KMS-11 (cell line): ENCODE results near the gene TBX6.

Source experiments
- H2AFZ ChIP-seq: fragments of 200-600 bp; sonication (generic); 2 replicates; pipeline ENCODE4 v1.6.1; 2016; ENCODE audit warnings: antibody characterized with exemption, mixed run types, low read depth
- H3K27ac ChIP-seq: fragments of 200-600 bp; sonication (generic); 2 replicates; pipeline ENCODE4 v1.6.1; 2016; ENCODE audit warnings: mild to moderate bottlenecking, mixed run types
- H3K27me3 ChIP-seq: fragments of 200-600 bp; sonication (generic); 2 replicates; pipeline ENCODE4 v1.6.1; 2017; ENCODE audit warnings: mild to moderate bottlenecking, low read depth, mixed run types, moderate library complexity; ENCODE audit not compliant: insufficient read depth
- H3K36me3 ChIP-seq: fragments of 200-600 bp; sonication (generic); 2 replicates; pipeline ENCODE4 v1.6.1; 2017; ENCODE audit warnings: mild to moderate bottlenecking, mixed run types; ENCODE audit not compliant: insufficient read depth
- H3K4me1 ChIP-seq: fragments of 200-600 bp; sonication (generic); 2 replicates; pipeline ENCODE4 v1.6.1; 2016; ENCODE audit warnings: mild to moderate bottlenecking, low read depth, mixed run types; ENCODE audit not compliant: poor library complexity, severe bottlenecking
- H3K4me2 ChIP-seq: fragments of 200-600 bp; sonication (generic); 2 replicates; pipeline ENCODE4 v1.7.0; 2016; ENCODE audit warnings: mild to moderate bottlenecking, mixed run types
- H3K4me3 ChIP-seq: fragments of 200-600 bp; sonication (generic); IDR thresholded peaks from 2 replicates; pipeline ENCODE4 v1.6.1; 2017; ENCODE audit warnings: low read depth, low read length, mixed read lengths; ENCODE audit not compliant: insufficient read depth
- H3K79me2 ChIP-seq: fragments of 200-600 bp; sonication (generic); 2 replicates; pipeline ENCODE4 v1.6.1; 2016; ENCODE audit warnings: low read depth, mixed run types; ENCODE audit not compliant: insufficient read depth
- H3K9ac ChIP-seq: fragments of 200-600 bp; sonication (generic); 2 replicates; pipeline ENCODE4 v1.6.1; 2016; ENCODE audit warnings: mild to moderate bottlenecking, mixed run types
- H4K20me1 ChIP-seq: fragments of 200-600 bp; sonication (generic); 2 replicates; pipeline ENCODE4 v1.6.1; 2016; ENCODE audit warnings: mild to moderate bottlenecking, mixed run types; ENCODE audit not compliant: insufficient read depth
- CTCF ChIP-seq: fragments of 200-600 bp; sonication (generic); conservative IDR thresholded peaks from 2 replicates; pipeline ENCODE4 v1.6.1; 2017; ENCODE audit warnings: low read depth, mild to moderate bottlenecking, antibody characterized with exemption, low read length, moderate library complexity, mixed read lengths

TBX6 gene

GRCh38 chr16:30087181-30087898 lies 4.4 kb downstream of the TBX6 start:
- TF ChIP-seq CTCF = no peak
- Histone ChIP-seq H3K9ac (no peak overlapping the region), H3K27me3 (no peaks in the 10 kb centered on the region), H2AFZ (no peak overlapping the region), H3K79me2 (no peaks in the 10 kb centered on the region), H3K27ac (no peak overlapping the region), H3K4me2 (no peak overlapping the region), H4K20me1 (no peaks in the 10 kb centered on the region), H3K4me1 (peaks cover 12% of the 10 kb centered on the region), H3K36me3 (no peaks in the 10 kb centered on the region), H3K4me3 (no peak overlapping the region)

DNA sequence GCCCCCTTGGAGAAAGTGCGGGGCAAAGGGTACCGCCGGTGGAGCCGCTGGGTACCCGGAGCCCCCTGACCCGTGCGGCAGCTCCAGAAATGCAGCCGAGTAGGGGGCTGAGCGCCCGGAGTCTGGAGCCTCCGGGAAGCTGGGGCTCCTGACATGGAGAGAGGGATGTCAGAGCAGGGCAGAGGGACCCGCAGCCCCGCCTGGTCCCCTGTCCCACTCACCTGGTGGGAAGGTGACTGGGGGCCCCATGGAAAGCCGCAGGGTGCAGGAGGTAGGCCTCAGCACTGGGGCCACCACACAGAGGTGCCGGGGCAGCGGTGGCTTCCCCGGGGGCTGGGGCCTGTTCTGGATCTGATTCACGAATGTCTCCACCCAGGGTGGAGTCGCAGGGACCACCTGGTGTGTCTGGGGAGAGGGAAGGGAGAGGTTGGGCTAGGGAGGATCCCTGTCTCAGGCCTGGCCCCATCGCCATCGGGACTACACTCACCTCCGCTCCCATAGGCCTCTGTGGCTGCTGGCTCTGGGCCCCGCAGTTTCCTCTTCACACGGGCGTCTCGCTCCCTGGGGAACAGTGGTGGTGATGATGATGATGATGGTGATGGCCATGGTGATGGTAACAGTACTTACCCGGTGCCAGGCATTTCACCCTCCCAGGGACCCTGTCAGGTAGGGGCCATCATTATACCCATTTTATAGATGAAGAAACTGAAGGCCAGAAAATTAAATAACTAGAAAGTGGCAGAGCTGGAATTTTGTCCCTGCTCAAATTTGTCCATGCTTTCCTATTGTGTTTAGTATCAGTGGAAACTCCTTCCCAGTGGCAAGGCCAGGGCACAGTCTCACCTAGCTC lies 5.2 kb downstream of the TBX6 start:
- Histone ChIP-seq H4K20me1 (no peaks in the 10 kb centered on the region), H3K4me1 (peaks cover 12% of the 10 kb centered on the region), H2AFZ (no peak overlapping the region), H3K9ac (no peak overlapping the region), H3K27ac (no peak overlapping the region), H3K4me2 (no peak overlapping the region), H3K36me3 (no peaks in the 10 kb centered on the region), H3K4me3 (no peak overlapping the region), H3K79me2 (no peaks in the 10 kb centered on the region), H3K27me3 (no peaks in the 10 kb centered on the region)
- no peak for TF ChIP-seq CTCF

- Histone ChIP-seq H4K20me1 (no peaks in the 10 kb centered on the region), H2AFZ (no peak overlapping the region), H3K36me3 (no peaks in the 10 kb centered on the region; the same call in 1 of the 2 replicates), H3K4me3 (no peak overlapping the region), H3K4me2 (no peak overlapping the region), H3K27me3 (no peaks in the 10 kb centered on the region), H3K27ac (no peak overlapping the region), H3K9ac (no peak overlapping the region), H3K4me1 (peaks cover 7% of the 10 kb centered on the region), H3K79me2 (no peaks in the 10 kb centered on the region; the same call in 1 of the 2 replicates)
- no peak for TF ChIP-seq CTCF
Observed at GRCh38 chr16:30085820-30086219, 5.9 kb downstream of the TBX6 start.

DNA sequence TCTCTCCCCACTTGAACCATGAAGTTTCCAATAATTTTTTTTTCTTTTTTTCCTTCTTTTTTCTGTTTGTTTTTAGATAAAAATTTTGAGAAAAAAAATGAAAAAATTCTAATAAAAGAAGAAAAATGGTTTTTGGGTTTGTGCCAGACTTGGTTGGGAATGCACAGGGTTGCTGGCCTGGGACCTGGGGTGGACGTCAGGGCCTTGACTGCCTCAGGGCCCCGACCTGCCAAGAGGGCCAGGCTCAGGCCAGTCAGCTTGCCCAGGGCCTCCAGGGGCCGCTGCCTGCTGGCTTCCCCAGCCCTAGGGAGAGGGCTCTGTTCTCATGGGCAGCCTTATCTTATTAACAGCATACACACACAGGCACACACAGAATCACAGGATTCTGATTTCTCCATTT lies 6.5 kb downstream of the TBX6 start:
- H3K4me3 ChIP-seq = no peak overlapping the region
- no peak overlapping the region for H3K4me2 ChIP-seq
- no peaks in the 10 kb centered on the region; the same call in 1 of the 2 replicates for H3K79me2 ChIP-seq
- no peaks in the 10 kb centered on the region; the same call in 1 of the 2 replicates for H3K36me3 ChIP-seq
- no peak overlapping the region for H3K9ac ChIP-seq
- TF ChIP-seq CTCF = no peak
- H2AFZ ChIP-seq = no peak overlapping the region
- peaks cover 7% of the 10 kb centered on the region for H3K4me1 ChIP-seq
- H3K27me3 ChIP-seq = no peaks in the 10 kb centered on the region
- no peaks in the 10 kb centered on the region for H4K20me1 ChIP-seq
- no peak overlapping the region for H3K27ac ChIP-seq
